Measurements from ENCODE around the gene IGSF21. TPM values are rescaled to one million over a fixed set of nuclear protein-coding genes. Genes with fewer than 3 reads are reported as not detected.

The IGSF21 gene
- total and polyA plus RNA-seq, 4 donors = 0.31 to 1.5 (median 0.88) TPM

DNA sequence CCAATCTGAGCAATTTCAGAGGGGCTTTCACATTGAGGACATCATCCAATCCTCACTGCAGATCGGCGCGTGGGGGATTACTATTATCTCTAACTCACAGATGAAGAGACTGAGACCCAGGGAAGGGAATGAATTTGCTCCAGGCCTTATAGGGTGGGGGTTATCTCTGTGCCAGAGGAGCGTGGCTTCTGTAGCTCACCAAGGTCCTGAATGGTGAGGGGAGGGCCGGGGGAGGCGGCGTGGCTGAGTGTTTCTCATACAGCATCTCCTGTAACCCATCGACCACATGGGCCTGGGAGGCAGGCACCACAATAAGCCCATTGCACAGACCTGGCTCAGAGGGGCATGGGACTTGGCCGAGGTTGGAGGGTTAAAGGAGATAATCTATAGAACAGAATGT lies 230.2 kb downstream of the IGSF21 start:
- WGBS = 77% methylated on average over 9 of the region's 9 CpGs
- Histone ChIP-seq H3K36me3 (ENCODE audit: control insufficient read depth in 4 of 4, insufficient read depth in 3 of 4, low read depth in 1 of 4, low read length in 3 of 4) (no peaks in the 10 kb centered on the region), H3K4me1 (ENCODE audit: control insufficient read depth in 4 of 4, insufficient read depth in 4 of 4, low read length in 3 of 4) (no peaks in the 10 kb centered on the region), H3K9ac (ENCODE audit: low read depth in 1 of 2, low read length in 2 of 2) (no peak overlapping the region), H3K27me3 (ENCODE audit: control insufficient read depth in 4 of 4, insufficient read depth in 4 of 4, low read length in 3 of 4) (no peaks in the 10 kb centered on the region), H3K27ac (ENCODE audit: low read depth in 1 of 2, low read length in 2 of 2) (no peak overlapping the region), H3K4me3 (ENCODE audit: low read depth in 1 of 3, low read length in 3 of 3) (no peak overlapping the region), H3K9me3 (ENCODE audit: control insufficient read depth in 4 of 4, low read length in 3 of 4) (no peaks in the 10 kb centered on the region)
- no peak for TF ChIP-seq SP1 (IDR thresholded peaks at IDR 0.05)
- TF ChIP-seq FOXA1 (IDR thresholded peaks at IDR 0.05) = no peak
- TF ChIP-seq, protein P1, sequence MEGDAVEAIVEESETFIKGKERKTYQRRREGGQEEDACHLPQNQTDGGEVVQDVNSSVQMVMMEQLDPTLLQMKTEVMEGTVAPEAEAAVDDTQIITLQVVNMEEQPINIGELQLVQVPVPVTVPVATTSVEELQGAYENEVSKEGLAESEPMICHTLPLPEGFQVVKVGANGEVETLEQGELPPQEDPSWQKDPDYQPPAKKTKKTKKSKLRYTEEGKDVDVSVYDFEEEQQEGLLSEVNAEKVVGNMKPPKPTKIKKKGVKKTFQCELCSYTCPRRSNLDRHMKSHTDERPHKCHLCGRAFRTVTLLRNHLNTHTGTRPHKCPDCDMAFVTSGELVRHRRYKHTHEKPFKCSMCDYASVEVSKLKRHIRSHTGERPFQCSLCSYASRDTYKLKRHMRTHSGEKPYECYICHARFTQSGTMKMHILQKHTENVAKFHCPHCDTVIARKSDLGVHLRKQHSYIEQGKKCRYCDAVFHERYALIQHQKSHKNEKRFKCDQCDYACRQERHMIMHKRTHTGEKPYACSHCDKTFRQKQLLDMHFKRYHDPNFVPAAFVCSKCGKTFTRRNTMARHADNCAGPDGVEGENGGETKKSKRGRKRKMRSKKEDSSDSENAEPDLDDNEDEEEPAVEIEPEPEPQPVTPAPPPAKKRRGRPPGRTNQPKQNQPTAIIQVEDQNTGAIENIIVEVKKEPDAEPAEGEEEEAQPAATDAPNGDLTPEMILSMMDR (IDR thresholded peaks at IDR 0.05; ENCODE audit: low read depth, low read length, missing input control) = no peak
- no peak for TF ChIP-seq TAF1 (conservative IDR thresholded peaks at IDR 0.05)
- no peak for TF ChIP-seq FOXA2 (IDR thresholded peaks at IDR 0.05)
- TF ChIP-seq NR2F2 (IDR thresholded peaks at IDR 0.05) = no peak
- TF ChIP-seq, protein P2, sequence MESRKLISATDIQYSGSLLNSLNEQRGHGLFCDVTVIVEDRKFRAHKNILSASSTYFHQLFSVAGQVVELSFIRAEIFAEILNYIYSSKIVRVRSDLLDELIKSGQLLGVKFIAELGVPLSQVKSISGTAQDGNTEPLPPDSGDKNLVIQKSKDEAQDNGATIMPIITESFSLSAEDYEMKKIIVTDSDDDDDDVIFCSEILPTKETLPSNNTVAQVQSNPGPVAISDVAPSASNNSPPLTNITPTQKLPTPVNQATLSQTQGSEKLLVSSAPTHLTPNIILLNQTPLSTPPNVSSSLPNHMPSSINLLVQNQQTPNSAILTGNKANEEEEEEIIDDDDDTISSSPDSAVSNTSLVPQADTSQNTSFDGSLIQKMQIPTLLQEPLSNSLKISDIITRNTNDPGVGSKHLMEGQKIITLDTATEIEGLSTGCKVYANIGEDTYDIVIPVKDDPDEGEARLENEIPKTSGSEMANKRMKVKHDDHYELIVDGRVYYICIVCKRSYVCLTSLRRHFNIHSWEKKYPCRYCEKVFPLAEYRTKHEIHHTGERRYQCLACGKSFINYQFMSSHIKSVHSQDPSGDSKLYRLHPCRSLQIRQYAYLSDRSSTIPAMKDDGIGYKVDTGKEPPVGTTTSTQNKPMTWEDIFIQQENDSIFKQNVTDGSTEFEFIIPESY (IDR thresholded peaks at IDR 0.05) = no peak
- TF ChIP-seq, protein P3, sequence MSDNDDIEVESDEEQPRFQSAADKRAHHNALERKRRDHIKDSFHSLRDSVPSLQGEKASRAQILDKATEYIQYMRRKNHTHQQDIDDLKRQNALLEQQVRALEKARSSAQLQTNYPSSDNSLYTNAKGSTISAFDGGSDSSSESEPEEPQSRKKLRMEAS (IDR thresholded peaks at IDR 0.05) = no peak
- TF ChIP-seq GABPA (IDR thresholded peaks at IDR 0.05 in 1 of 2, conservative IDR thresholded peaks at IDR 0.05 in 1 of 2) = no peak
- no peak for DNase-seq (ENCODE audit: low spot score)

DNA sequence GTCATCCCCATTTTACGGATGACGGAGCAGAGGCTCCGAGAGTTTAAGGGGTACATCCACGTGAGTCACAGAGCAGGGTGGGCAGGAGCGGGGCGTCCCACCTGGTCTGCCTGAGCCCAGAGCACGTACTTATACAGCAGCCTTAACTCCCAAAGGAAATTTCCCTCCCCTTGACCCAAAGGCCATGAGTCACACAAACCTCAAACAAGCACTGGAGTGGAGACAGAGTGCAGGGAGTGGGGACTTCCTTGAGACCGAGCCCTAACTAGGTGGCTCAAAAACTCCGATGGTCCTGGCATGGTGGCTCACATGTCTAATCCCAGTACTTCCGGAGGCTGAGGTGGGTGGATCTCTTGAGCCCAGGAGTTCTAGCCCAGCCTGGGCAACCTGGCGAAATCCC lies 231.6 kb downstream of the IGSF21 start:
- DNase-seq (ENCODE audit: low spot score) = no peak
- no peak overlapping the region for H3K9ac ChIP-seq (ENCODE audit: low read depth in 1 of 2, low read length in 2 of 2)
- no peaks in the 10 kb centered on the region for H3K27me3 ChIP-seq (ENCODE audit: control insufficient read depth in 4 of 4, insufficient read depth in 4 of 4, low read length in 3 of 4)
- H3K4me3 ChIP-seq (ENCODE audit: low read depth in 1 of 3, low read length in 3 of 3) = no peak overlapping the region
- H3K4me1 ChIP-seq (ENCODE audit: control insufficient read depth in 4 of 4, insufficient read depth in 4 of 4, low read length in 3 of 4) = no peaks in the 10 kb centered on the region
- WGBS = 78% methylated on average over 11 of the region's 11 CpGs
- no peak overlapping the region for H3K27ac ChIP-seq (ENCODE audit: low read depth in 1 of 2, low read length in 2 of 2)
- TF ChIP-seq, protein P4, sequence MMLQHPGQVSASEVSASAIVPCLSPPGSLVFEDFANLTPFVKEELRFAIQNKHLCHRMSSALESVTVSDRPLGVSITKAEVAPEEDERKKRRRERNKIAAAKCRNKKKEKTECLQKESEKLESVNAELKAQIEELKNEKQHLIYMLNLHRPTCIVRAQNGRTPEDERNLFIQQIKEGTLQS (IDR thresholded peaks at IDR 0.05) = no peak
- no peak for TF ChIP-seq FOXA1 (IDR thresholded peaks at IDR 0.05)
- no peak for TF ChIP-seq RAD21 (IDR thresholded peaks at IDR 0.05)
- TF ChIP-seq YY1 (IDR thresholded peaks at IDR 0.05) = no peak
- TF ChIP-seq GABPA (IDR thresholded peaks at IDR 0.05 in 1 of 2, conservative IDR thresholded peaks at IDR 0.05 in 1 of 2) = no peak
- H3K9me3 ChIP-seq (ENCODE audit: control insufficient read depth in 4 of 4, low read length in 3 of 4) = no peaks in the 10 kb centered on the region
- H3K36me3 ChIP-seq (ENCODE audit: control insufficient read depth in 4 of 4, insufficient read depth in 3 of 4, low read depth in 1 of 4, low read length in 3 of 4) = no peaks in the 10 kb centered on the region

DNA sequence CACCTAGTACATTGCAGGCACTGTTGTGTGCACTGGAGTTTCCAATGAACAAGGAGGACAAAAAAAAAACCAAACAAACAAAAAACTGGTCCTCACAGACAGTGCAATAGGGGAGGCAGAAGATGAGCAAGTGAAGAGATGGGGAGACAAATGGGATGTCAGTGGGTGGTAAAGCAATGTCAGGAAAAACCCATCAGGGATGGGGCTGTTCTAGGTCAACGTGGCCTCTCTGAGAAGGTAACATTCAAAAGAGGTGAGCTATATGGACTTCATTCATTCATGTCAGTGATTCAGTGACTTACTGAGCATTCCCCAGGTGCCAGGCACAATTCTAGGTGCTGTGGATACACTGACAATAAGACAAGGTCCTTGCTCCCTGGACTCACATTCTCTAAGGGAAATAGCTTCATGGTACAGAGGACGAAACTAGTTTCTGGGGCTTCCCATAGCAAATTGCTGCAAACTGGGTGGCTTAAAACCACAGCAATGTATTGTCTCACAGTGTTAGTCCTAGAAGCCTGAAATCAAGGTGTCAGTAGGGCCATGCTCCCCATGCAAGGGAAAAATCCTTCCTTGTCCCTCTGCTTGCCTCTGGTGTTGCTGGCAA lies 232.7 kb downstream of the IGSF21 start:
- H3K4me1 ChIP-seq (ENCODE audit: control insufficient read depth in 4 of 4, insufficient read depth in 4 of 4, low read length in 3 of 4) = no peaks in the 10 kb centered on the region
- H3K9ac ChIP-seq (ENCODE audit: low read depth in 1 of 2, low read length in 2 of 2) = no peak overlapping the region
- H3K27me3 ChIP-seq (ENCODE audit: control insufficient read depth in 4 of 4, insufficient read depth in 4 of 4, low read length in 3 of 4) = no peaks in the 10 kb centered on the region
- DNase-seq (ENCODE audit: low spot score) = no peak
- 60% methylated on average over 2 of the region's 2 CpGs for WGBS
- H3K9me3 ChIP-seq (ENCODE audit: control insufficient read depth in 4 of 4, low read length in 3 of 4) = no peaks in the 10 kb centered on the region
- no peak overlapping the region for H3K27ac ChIP-seq (ENCODE audit: low read depth in 1 of 2, low read length in 2 of 2)
- no peak overlapping the region for H3K4me3 ChIP-seq (ENCODE audit: low read depth in 1 of 3, low read length in 3 of 3)
- H3K36me3 ChIP-seq (ENCODE audit: control insufficient read depth in 4 of 4, insufficient read depth in 3 of 4, low read depth in 1 of 4, low read length in 3 of 4) = no peaks in the 10 kb centered on the region
- TF ChIP-seq FOXA2 (IDR thresholded peaks at IDR 0.05) (no peak), EGR1 (IDR thresholded peaks at IDR 0.05; ENCODE audit: low read depth in 2 of 2) (no peak), YY1 (IDR thresholded peaks at IDR 0.05) (no peak), TAF1 (conservative IDR thresholded peaks at IDR 0.05) (no peak), JUND (IDR thresholded peaks at IDR 0.05) (no peak), RXRA (IDR thresholded peaks at IDR 0.05) (no peak), SP1 (IDR thresholded peaks at IDR 0.05) (no peak), RAD21 (IDR thresholded peaks at IDR 0.05) (no peak), GABPA (IDR thresholded peaks at IDR 0.05 in 1 of 2, conservative IDR thresholded peaks at IDR 0.05 in 1 of 2) (no peak), NR2F2 (IDR thresholded peaks at IDR 0.05) (no peak), FOXA1 (IDR thresholded peaks at IDR 0.05) (no peak), HNF4G (IDR thresholded peaks at IDR 0.05) (no peak), HNF4A (conservative IDR thresholded peaks at IDR 0.05) (no peak)
- TF ChIP-seq, protein P4 (IDR thresholded peaks at IDR 0.05) = no peak
- TF ChIP-seq, protein P3 (IDR thresholded peaks at IDR 0.05) = no peak
- TF ChIP-seq, protein P1 (IDR thresholded peaks at IDR 0.05; ENCODE audit: low read depth, low read length, missing input control) = no peak

All from liver (tissue), 9 donors.